ENCODE results near the gene PDZD2.

The PDZD2 gene

DNA sequence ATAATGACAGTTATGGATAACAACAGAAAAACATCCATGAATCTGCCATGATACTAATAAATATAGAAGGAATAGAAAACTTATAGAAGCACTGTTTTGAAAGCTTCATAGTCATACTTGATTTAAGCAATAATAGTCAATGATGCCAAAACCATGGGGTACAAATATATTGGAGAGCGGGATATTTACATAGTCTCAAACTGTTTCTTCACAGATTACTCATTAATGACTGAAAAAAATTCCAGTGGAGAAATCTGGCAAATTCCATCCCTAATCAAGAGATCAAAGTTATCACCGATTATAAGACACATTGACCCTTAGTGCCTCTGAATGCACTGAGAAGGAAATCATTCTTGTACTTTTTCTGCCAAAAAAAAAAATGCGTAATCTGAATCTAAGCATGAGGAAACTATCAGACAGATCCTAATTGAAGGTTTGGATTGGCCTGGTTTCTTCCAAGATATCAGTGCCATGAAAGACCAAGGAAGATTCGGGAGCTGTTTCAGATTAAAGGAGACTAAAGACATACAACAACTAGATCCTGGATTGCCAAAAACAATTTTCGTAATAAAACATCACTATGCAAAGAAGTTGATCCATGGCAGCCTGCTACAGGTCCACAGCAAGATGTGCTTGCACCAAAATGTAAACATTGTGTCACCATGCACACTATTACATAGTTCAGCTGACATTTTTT is 429.0 kb downstream of the PDZD2 start:
- no peak for FAIRE-seq
- TF ChIP-seq, protein P1, sequence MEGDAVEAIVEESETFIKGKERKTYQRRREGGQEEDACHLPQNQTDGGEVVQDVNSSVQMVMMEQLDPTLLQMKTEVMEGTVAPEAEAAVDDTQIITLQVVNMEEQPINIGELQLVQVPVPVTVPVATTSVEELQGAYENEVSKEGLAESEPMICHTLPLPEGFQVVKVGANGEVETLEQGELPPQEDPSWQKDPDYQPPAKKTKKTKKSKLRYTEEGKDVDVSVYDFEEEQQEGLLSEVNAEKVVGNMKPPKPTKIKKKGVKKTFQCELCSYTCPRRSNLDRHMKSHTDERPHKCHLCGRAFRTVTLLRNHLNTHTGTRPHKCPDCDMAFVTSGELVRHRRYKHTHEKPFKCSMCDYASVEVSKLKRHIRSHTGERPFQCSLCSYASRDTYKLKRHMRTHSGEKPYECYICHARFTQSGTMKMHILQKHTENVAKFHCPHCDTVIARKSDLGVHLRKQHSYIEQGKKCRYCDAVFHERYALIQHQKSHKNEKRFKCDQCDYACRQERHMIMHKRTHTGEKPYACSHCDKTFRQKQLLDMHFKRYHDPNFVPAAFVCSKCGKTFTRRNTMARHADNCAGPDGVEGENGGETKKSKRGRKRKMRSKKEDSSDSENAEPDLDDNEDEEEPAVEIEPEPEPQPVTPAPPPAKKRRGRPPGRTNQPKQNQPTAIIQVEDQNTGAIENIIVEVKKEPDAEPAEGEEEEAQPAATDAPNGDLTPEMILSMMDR (IDR thresholded peaks at IDR 0.05; ENCODE audit: insufficient read depth, missing control alignments), result no peak
- DNase-seq (ENCODE audit: insufficient read length, low spot score), result no peak

DNA sequence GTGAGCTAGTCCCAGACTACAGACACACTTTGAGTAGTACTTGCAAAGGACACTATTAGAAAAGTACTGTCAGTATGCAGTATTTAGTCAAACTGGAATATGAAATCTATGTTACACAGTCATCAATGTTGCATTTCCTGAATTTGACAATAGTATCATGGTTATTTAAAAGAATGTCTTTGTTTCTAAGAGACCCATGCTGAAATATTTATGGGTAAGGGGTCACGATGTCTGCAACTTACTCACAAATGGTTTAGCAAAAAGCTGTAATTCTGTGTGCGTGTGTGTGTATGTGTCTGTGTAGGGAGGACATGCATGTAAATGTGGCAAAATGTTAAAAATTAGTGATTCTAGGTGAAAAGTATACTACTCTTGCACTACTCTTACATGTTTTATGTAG is 429.6 kb downstream of the PDZD2 start:
- TF ChIP-seq, protein P1 (IDR thresholded peaks at IDR 0.05; ENCODE audit: insufficient read depth, missing control alignments), result no peak
- DNase-seq (ENCODE audit: insufficient read length, low spot score) (no peak), FAIRE-seq (no peak)

DNA sequence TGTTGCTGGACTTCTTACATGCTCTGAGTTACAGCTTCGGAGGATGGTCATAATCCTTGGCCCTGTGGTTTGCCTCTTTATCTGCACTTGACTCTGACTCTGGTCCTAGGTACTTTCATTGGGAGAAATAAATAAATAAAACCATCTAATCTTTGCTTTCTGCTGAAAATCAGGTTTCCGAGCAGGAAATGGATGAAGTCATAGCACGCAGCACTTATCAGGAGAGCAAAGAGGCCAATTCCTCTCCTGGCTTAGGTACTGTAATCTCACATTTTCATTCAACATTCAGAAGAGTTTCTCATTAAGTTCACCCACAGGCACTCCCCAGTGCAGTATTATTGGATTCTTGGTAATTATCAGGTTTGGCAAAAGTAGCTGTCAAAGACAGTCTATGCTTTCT is 430.5 kb downstream of the PDZD2 start:
- TF ChIP-seq, protein P1 (IDR thresholded peaks at IDR 0.05; ENCODE audit: insufficient read depth, missing control alignments), result no peak
- FAIRE-seq (no peak), DNase-seq (ENCODE audit: insufficient read length, low spot score) (no peak)

DNA sequence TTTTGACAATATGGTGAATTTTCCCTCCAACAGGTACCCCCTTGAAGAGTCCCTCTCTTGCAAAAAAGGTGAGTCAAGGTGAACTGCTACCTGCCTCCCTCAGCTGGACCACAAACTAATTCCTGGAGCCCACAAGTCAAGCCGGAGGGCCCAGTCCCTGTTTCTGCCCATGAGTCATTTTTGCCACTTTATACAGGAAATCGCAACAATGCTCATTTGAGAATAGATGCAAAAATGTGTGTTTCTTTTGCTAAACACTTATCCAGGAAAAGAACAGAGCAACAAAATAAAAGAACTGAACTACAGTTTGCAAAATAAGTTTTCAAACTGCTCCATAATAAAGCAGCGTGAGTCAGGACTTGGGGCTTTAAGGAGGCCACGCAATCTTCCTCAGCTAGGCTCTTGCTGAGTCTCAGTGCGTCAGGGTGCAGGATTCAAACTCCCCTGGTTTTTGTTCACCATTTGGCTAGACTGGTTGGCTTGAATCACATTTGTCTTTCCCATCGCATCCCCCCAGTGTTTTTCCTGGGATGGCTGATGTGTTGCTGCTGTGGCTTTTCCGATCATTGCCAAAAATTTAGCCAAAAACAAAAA is 432.5 kb downstream of the PDZD2 start:
- FAIRE-seq (no peak), DNase-seq (ENCODE audit: insufficient read length, low spot score) (no peak)
- TF ChIP-seq, protein P1 (IDR thresholded peaks at IDR 0.05; ENCODE audit: insufficient read depth, missing control alignments), result no peak

DNA sequence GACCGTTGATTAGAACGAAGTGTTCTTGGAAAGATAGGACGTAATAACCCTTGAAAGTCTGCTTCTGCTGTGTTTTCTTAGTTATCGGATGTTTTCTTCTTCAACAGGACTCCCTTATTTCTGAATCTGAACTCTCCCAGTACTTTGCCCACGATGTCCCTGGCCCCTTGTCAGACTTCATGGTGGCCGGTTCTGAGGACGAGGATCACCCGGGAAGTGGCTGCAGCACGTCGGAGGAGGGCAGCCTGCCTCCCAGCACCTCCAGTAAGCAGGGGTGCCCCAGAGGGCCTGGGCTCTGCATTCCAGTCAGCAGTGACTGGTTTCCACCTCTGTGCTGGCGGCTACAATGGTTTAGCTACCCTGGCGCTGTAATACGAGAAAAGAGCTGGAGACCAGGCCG is 433.1 kb downstream of the PDZD2 start:
- TF ChIP-seq, protein P1 (IDR thresholded peaks at IDR 0.05; ENCODE audit: insufficient read depth, missing control alignments), result no peak

DNA sequence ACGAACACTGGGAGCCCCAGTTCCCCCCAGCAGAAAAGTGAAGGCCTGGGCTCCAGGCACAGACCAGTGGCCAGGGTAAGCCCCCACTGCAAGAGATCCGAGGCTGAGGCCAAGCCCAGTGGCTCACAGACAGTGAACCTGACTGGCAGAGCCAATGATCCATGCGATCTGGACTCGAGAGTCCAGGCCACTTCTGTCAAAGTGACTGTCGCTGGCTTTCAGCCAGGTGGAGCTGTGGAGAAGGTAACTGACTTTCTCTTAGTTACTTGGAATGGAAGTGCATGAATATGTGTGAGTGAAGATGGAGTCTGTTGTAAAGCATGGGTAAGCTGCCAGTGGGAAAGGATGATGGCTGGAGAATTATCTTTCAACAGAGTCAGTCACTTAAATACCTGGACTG is 435.5 kb downstream of the PDZD2 start:
- DNase-seq (ENCODE audit: insufficient read length, low spot score) (no peak), FAIRE-seq (no peak)
- TF ChIP-seq, protein P1 (IDR thresholded peaks at IDR 0.05; ENCODE audit: insufficient read depth, missing control alignments), result no peak

More for the DNA sequence above, 433.1 kb downstream of the PDZD2 start:
- FAIRE-seq, result no peak
- no peak for DNase-seq (ENCODE audit: insufficient read length, low spot score)

All from D721Med (cell line).